Tibial nerve (tissue), 4 donors: ENCODE results near the gene DNAJB6. TPM values are rescaled to one million over a fixed set of nuclear protein-coding genes. Genes with fewer than 3 reads are reported as not detected.

ENCODE experiments used
- DNase-seq, 2 donors: peaks; one replicate each; pipeline ENCODE4 v3.0.0-alpha.2; 2019; ENCODE audit warnings: low spot score in 2 of 2
- H3K27ac ChIP-seq, 4 donors: fragments of 200-600 bp; sonication (generic) in 3 of 4; one replicate each; pipeline ENCODE4 v1.5.1; 2017 to 2019; ENCODE audit warnings: mild to moderate bottlenecking in 1 of 4
- H3K27me3 ChIP-seq, 2 donors: fragments of 200-600 bp; sonication (generic) in 1 of 2; one replicate each; pipeline versions ENCODE4 v1.5.1 to v1.6.0; 2017 to 2019
- H3K36me3 ChIP-seq, 3 donors: fragments of 200-600 bp; sonication (generic); one replicate each; pipeline ENCODE4 v1.5.1; 2018 to 2019
- H3K4me1 ChIP-seq, 4 donors: fragments of 200-600 bp; sonication (generic) in 3 of 4; one replicate each; pipeline ENCODE4 v1.5.1; 2017 to 2019
- H3K4me3 ChIP-seq, 4 donors: fragments of 200-600 bp; sonication (generic) in 3 of 4; one replicate each; pipeline ENCODE4 v1.5.1; 2017 to 2019; ENCODE audit warnings: mild to moderate bottlenecking in 1 of 4, moderate library complexity in 1 of 4
- H3K9me3 ChIP-seq, 4 donors: fragments of 200-600 bp; sonication (generic) in 3 of 4; one replicate each; pipeline ENCODE4 v1.5.1; 2017 to 2019
- EP300 ChIP-seq, 2 donors: sonication (generic); formaldehyde crosslinking; IDR thresholded peaks; one replicate each; pipeline ENCODE4 v1.6.1; 2017; ENCODE audit warnings: antibody characterized with exemption in 2 of 2, mild to moderate bottlenecking in 1 of 2
- POLR2A ChIP-seq, 2 donors: fragments of 450-650 bp; IDR thresholded peaks; one replicate each; pipeline ENCODE4 v1.6.1; 2017; ENCODE audit warnings: antibody characterized with exemption in 2 of 2, mild to moderate bottlenecking in 2 of 2, moderate library complexity in 2 of 2
- WGBS, 2 donors: methylation state at CpG; one replicate each; pipeline ENCODE4 v1.1.5; 2018; 5-methylcytosine and 5-hydroxymethylcytosine counted together
- total RNA-seq, 4 donors: library from RNA; depleted of rRNA; stranded (reverse); fragments of >200 nt; gene quantifications; one replicate each; pipeline ENCODE4 v1.1.0, GENCODE V29; 2016
- TF ChIP-seq, protein P1 (sequence below), 5 experiments: fragments of 200-600 bp in 3 of 5; fragments of 450-650 bp in 2 of 5; sonication (generic) in 3 of 5; IDR thresholded peaks; one replicate each; pipeline ENCODE4 v1.5.1; 2016 to 2019; ENCODE audit warnings: antibody characterized with exemption in 5 of 5, mild to moderate bottlenecking in 3 of 5, moderate library complexity in 2 of 5

The DNAJB6 gene
- total RNA-seq, 4 donors from 2014 or later = 85.5 to 106 (median 96.9) TPM

DNA sequence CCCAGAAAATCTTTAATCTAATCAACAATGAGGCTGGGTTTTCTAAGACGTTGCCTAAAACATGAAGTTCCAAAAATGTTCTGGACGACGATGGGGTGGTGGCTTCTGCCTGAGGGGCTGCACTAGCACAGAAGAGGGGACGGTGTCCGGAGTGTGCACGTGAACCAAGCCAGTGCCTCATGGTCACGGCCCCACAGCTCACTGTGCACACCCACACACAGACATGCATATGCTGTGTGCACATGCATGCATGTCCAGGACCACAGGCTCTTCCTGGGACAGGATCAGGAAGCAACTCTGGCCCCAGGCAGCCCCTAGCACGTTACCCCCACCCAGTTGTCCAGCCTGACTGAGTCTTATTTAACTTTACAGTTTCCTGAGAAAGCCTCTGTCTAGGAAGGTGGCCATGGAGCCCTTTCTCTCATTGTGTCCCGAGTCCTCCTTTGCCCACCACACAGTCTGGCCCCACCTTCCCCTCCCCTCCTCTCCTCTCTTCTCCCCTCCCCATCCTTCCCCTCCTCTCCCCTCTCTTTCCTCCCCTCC lies 100.8 kb downstream of the DNAJB6 start:
- Histone ChIP-seq H3K27me3 (no peaks in the 10 kb centered on the region), H3K4me3 (no peak overlapping the region), H3K4me1 (peaks cover 0 to 4% (median 0%) of the 10 kb centered on the region in 4 donors), H3K9me3 (peaks cover 0 to 3% (median 0%) of the 10 kb centered on the region in 4 donors), H3K36me3 (no peaks in the 10 kb centered on the region), H3K27ac (no peak overlapping the region)
- no peak for TF ChIP-seq POLR2A (IDR thresholded peaks at IDR 0.05)
- TF ChIP-seq, protein P1, sequence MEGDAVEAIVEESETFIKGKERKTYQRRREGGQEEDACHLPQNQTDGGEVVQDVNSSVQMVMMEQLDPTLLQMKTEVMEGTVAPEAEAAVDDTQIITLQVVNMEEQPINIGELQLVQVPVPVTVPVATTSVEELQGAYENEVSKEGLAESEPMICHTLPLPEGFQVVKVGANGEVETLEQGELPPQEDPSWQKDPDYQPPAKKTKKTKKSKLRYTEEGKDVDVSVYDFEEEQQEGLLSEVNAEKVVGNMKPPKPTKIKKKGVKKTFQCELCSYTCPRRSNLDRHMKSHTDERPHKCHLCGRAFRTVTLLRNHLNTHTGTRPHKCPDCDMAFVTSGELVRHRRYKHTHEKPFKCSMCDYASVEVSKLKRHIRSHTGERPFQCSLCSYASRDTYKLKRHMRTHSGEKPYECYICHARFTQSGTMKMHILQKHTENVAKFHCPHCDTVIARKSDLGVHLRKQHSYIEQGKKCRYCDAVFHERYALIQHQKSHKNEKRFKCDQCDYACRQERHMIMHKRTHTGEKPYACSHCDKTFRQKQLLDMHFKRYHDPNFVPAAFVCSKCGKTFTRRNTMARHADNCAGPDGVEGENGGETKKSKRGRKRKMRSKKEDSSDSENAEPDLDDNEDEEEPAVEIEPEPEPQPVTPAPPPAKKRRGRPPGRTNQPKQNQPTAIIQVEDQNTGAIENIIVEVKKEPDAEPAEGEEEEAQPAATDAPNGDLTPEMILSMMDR (IDR thresholded peaks at IDR 0.05) = no peak
- TF ChIP-seq EP300 (IDR thresholded peaks at IDR 0.05) = no peak
- no peak for DNase-seq
- 63 to 71% methylated on average over 9 of the region's 9 CpGs for WGBS, 2 donors

DNA sequence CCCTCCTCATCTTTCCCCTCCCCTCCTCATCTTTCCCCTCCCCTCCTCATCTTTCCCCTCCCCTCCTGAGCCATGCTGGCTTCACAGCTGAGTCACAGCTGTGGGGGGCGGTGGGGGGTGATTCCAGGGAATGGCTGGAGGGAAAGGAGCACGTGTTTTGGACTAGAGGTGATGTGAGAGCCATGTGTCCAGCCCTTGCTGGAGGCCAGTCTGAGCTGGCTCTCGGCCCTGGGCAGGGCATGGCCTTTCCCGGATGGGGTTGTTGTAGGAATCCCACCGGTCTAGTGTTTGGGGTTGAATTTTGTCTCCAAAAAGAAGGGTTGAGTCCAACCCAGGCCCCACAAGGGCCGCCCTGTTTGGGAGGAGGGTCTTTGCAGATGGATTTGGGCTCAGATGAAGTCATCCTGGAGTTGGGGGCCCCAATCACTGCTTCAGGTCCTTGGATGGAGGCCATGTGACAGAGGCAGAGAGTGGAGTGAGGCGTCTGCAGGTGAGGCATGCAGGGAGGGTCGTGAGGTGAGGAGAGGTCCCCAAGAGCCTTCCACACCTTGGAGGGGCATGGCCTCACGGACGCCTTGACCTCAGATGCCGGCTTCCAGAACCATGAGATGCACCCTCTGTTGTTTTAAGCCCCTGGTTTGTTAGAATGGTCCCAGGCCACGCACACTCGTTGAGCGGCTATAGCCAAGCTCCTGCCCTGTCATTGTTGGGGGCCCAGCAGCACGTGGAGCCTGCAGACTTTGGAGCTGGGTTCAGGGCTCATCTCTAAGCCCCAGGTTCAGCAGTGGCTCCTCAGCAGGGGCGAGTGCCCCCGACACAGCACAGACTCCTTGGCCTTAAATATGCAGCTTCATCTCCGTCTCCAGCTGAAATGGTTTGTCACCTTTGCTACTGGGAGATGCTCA lies 101.6 kb downstream of the DNAJB6 start:
- no peak overlapping the region for H3K4me3 ChIP-seq
- DNase-seq = no peak
- H3K4me1 ChIP-seq = no peaks in the 10 kb centered on the region
- TF ChIP-seq, protein P1 (IDR thresholded peaks at IDR 0.05) = no peak
- TF ChIP-seq POLR2A (IDR thresholded peaks at IDR 0.05) = no peak
- TF ChIP-seq EP300 (IDR thresholded peaks at IDR 0.05) = no peak
- H3K9me3 ChIP-seq = peaks cover 0 to 8% (median 0%) of the 10 kb centered on the region in 4 donors
- H3K27ac ChIP-seq = no peak overlapping the region
- H3K27me3 ChIP-seq = no peaks in the 10 kb centered on the region
- WGBS, 2 donors = 83 to 84% methylated on average over 17 to 18 of the region's 18 CpGs
- no peaks in the 10 kb centered on the region for H3K36me3 ChIP-seq

- DNase-seq = no peak
- no peak for TF ChIP-seq POLR2A (IDR thresholded peaks at IDR 0.05)
- TF ChIP-seq, protein P1 (IDR thresholded peaks at IDR 0.05) = no peak
- peaks cover 0 to 8% (median 0%) of the 10 kb centered on the region in 4 donors for H3K9me3 ChIP-seq
- H3K27me3 ChIP-seq = no peaks in the 10 kb centered on the region
- WGBS, 2 donors = 91 to 92% methylated on average over 6 of the region's 6 CpGs
- H3K36me3 ChIP-seq = no peaks in the 10 kb centered on the region
- H3K4me1 ChIP-seq = no peaks in the 10 kb centered on the region
- no peak overlapping the region for H3K27ac ChIP-seq
- no peak overlapping the region for H3K4me3 ChIP-seq
Measured at GRCh38 chr7:157439149-157439548, 102.3 kb downstream of the DNAJB6 start.

GRCh38 chr7:157439761-157440160 lies 103.0 kb downstream of the DNAJB6 start:
- no peaks in the 10 kb centered on the region for H3K27me3 ChIP-seq
- DNase-seq = no peak
- H3K36me3 ChIP-seq = no peaks in the 10 kb centered on the region
- no peaks in the 10 kb centered on the region for H3K4me1 ChIP-seq
- no peak overlapping the region for H3K27ac ChIP-seq
- no peak overlapping the region for H3K4me3 ChIP-seq
- 86 to 94% methylated on average over 3 of the region's 3 CpGs for WGBS, 2 donors
- H3K9me3 ChIP-seq = peaks cover 0 to 8% (median 0%) of the 10 kb centered on the region in 4 donors
- no peak for TF ChIP-seq POLR2A (IDR thresholded peaks at IDR 0.05)
- TF ChIP-seq EP300 (IDR thresholded peaks at IDR 0.05) = no peak
- TF ChIP-seq, protein P1 (IDR thresholded peaks at IDR 0.05) = no peak
